NCI-H345 (cell line): ENCODE data around the gene FAM153A.
"Not testable (repeated sequence)": the region's sequence is repeated elsewhere in the genome, so short reads cannot be mapped to it uniquely, and the experiment has no call there.

ENCODE experiments used
- DNase-seq: peaks from one replicate; lab custom pipeline; 2025; lab: John Stamatoyannopoulos, UW

Gene FAM153A

GRCh38 chr5:177724858-177725257 lies 57.8 kb downstream of the FAM153A start:
- DNase-seq = not testable (repeated sequence)

DNA sequence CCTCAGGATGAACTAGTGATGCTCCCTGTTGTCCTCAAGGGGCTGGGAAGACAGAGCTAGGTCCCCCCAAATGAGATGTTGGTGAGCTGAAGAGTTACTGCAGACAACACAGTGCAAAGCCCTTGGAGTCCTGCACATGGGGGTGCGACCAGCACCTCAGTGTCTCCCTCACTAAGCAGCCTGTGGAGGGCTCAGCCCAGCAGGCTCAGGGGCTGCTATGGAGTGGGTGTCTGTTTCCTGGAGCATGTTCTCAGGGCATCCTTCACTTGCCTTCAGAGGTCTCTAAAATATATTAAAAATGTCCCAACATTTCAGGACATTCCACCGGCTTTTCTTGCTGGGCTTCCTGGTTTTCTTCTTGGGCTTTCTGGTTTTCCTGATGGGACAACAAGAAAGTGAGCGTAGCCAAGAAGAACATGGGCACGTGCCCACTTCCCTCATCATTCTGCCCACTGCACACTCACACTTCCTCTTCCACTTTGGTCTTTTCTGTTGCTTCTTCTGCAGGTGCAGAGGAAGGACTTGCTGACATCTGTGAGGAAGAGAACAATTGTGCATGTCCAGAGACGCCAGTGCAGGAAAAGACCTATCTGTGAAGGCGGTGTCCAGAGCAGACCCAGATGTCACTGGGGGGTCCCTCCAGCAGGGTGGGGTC lies 58.7 kb downstream of the FAM153A start:
- DNase-seq = not testable (repeated sequence)

DNA sequence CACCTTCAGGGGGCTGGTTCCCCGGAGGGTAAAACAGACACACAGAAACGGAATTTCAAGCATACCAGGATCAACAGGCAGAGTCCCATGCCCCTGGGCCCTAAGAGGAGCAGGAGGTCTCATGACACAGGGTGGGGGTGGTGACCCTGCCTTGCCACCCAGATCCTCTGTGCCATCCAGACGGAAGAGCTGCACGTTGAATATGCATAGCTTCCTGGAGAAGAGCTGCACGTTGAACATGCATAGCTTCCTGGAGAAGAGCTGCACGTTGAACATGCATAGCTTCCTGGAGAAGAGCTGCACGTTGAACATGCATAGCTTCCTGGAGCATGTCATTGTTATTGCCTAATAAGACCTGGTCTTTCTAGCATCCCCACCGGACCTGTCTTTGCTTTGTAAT lies 59.9 kb downstream of the FAM153A start:
- not testable (repeated sequence) for DNase-seq

DNA sequence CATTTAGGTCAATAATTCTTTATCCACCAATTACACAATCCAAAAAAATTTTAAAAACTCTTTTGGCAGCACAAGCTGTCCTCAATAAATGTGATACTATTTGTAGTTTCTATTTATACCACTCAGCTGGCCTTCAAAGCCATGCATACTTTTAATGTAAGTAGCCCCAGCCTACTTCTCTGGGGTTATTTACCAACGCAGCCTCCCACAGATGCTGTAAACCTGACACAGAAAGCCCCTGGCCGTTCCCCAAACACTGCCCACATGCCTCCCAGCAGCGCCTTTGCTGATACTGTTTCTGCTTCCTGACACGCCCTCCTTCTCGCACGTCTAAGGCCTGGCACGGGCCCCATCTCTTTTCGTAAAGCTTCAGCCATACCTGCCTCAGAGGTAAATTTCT lies 62.7 kb downstream of the FAM153A start:
- DNase-seq = not testable (repeated sequence)

- DNase-seq = not testable (repeated sequence)
Measured at GRCh38 chr5:177715423-177715822, 67.3 kb downstream of the FAM153A start.

- DNase-seq = not testable (repeated sequence)
Measured at GRCh38 chr5:177696100-177696499, 86.6 kb downstream of the FAM153A start.

- not testable (repeated sequence) for DNase-seq
Measured at GRCh38 chr5:177695356-177695930, 87.3 kb downstream of the FAM153A start.

DNA sequence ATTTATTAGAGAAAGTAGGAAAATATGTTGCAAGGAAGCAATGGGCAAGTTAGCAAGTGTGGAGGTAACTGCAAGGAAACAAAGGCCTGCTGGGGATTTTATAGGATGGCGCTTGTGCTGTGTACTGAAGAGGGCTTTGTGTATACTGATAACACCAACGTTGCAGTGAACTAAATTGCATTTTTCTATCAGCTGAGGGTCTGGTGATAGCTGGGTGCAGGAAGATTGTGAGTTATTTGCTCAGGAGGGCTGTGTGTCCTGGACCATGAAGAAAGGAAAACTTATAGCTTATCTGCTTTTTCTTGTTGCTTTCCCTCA lies 88.2 kb downstream of the FAM153A start:
- DNase-seq = not testable (repeated sequence)

GRCh38 chr5:177693671-177694517 lies 88.8 kb downstream of the FAM153A start:
- DNase-seq = not testable (repeated sequence)

- DNase-seq = not testable (repeated sequence)
Measured at GRCh38 chr5:177692969-177693368, 89.7 kb downstream of the FAM153A start.

- not testable (repeated sequence) for DNase-seq
Measured at GRCh38 chr5:177692507-177692906, 90.2 kb downstream of the FAM153A start.

DNA sequence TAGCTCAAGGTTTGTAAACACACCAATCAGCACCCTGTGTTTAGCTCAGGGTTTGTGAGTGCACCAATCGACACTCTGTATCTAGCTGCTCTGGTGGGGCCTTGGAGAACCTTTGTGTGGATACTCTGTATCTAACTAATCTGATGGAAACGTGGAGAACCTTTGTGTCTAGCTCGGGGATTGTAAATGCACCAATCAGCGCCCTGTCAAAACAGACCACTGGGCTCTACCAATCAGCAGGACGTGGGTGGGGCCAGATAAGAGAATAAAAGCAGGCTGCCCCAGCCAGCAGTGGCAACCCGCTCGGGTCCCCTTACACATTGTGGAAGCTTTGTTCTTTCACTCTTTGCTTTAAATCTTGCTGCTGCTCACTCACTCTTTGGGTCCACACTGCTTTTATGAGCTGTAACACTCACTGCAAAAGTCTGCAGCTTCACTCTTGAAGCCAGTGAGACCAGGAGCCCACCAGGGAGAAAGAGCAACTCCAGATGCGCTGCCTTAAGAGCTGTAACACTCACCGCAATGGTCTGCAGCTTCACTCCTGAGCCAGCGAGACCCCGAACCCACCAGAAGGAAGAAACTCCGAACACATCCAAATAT lies 93.6 kb downstream of the FAM153A start:
- not testable (repeated sequence) for DNase-seq

GRCh38 chr5:177688091-177688490 lies 94.6 kb downstream of the FAM153A start:
- not testable (repeated sequence) for DNase-seq

DNA sequence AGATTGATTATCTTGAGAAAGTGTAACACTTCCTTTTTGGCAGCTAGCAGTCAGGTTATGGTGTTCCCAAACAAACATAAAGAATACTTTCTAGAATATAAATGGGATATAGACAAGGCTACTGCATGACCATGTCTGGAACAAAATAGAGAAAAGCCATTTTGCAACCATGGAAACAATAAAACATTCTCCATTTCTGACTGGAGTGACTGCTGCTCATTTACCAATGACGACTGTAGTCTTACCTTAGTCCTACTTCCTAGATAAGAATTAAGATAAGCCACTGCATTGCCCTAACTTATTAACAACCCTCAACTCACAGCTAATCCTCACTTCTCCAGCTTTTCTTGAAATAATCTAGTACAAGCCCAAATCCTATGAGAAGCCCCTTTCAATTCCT lies 100.8 kb downstream of the FAM153A start:
- not testable (repeated sequence) for DNase-seq
